PC-3 (cell line): ENCODE results near the gene UBAC1. TPM values are rescaled to one million over a fixed set of nuclear protein-coding genes. Genes with fewer than 3 reads are reported as not detected.

ENCODE experiments used
- ATAC-seq: fragments of 200-7000 bp; cut with Tn5 transposase; 2 replicates; pipeline ENCODE4 v1.9.1; 2020; ENCODE audit warnings: mild to moderate bottlenecking, moderate library complexity
- BruUV-seq: library from RNA; stranded (reverse); fragments of 400-500 nt; replicated peaks from 2 replicates; lab custom pipeline; 2021; lab: Mats Ljungman, UMichigan
- CTCF ChIA-PET: fragments of 300-600 bp; sonication (Branson Sonifier 250); formaldehyde crosslinking; loops from one replicate; lab custom pipeline; 2022; ENCODE audit warnings: antibody characterized with exemption; lab: Charles Lee
- POLR2A ChIA-PET: fragments of 300-600 bp; sonication (Branson Sonifier 250); formaldehyde crosslinking; loops from one replicate; lab custom pipeline; 2022; ENCODE audit warnings: antibody characterized with exemption; ENCODE audit not compliant: unreplicated experiment; lab: Charles Lee
- DNase-seq: peaks from one replicate; pipeline ENCODE4 v3.0.0-alpha.2; 2015
- H2AFZ ChIP-seq: fragments of 300-600 bp; sonication (generic); 2 replicates; pipeline ENCODE4 v1.6.0; 2016; ENCODE audit warnings: antibody characterized with exemption, low read length
- H3F3A ChIP-seq: fragments of 300-600 bp; sonication (generic); one replicate; pipeline ENCODE4 v1.6.0; 2017; ENCODE audit warnings: antibody characterized with exemption, low read length, control low read depth, mild to moderate bottlenecking; ENCODE audit not compliant: unreplicated experiment
- H3K27ac ChIP-seq: fragments of 300-600 bp; sonication (generic); 2 replicates; pipeline ENCODE4 v1.5.1; 2016; ENCODE audit warnings: mild to moderate bottlenecking, low read length
- H3K27me3 ChIP-seq: fragments of 300-600 bp; sonication (generic); 2 replicates; pipeline ENCODE4 v1.6.1; 2016; ENCODE audit warnings: low read length, mixed read lengths
- H3K36me3 ChIP-seq: fragments of 300-600 bp; sonication (generic); 2 replicates; pipeline ENCODE4 v1.6.1; 2016; ENCODE audit warnings: low read depth, mixed run types, low read length, mixed read lengths
- H3K4me1 ChIP-seq: fragments of 300-600 bp; sonication (generic); 2 replicates; pipeline ENCODE4 v1.5.1; 2016; ENCODE audit warnings: low read length; ENCODE audit not compliant: insufficient read depth
- H3K4me2 ChIP-seq: fragments of 300-600 bp; sonication (generic); 2 replicates; pipeline ENCODE4 v1.6.0; 2016; ENCODE audit warnings: low read length
- H3K4me3 ChIP-seq: fragments of 300-600 bp; sonication (generic); 2 replicates; pipeline ENCODE4 v1.5.1; 2016; ENCODE audit warnings: mild to moderate bottlenecking, low read length, mixed read lengths
- H3K79me2 ChIP-seq: fragments of 300-600 bp; sonication (generic); 2 replicates; pipeline ENCODE4 v1.6.1; 2017; ENCODE audit warnings: low read length, mixed read lengths
- H3K9ac ChIP-seq: fragments of 300-600 bp; sonication (generic); 2 replicates; pipeline ENCODE4 v1.6.0; 2016; ENCODE audit warnings: mild to moderate bottlenecking, low read length
- H3K9me2 ChIP-seq: fragments of 300-600 bp; sonication (generic); replicated peaks from 2 replicates; pipeline ENCODE4 v1.6.1; 2016; ENCODE audit warnings: mixed run types, low read length, mixed read lengths
- H3K9me3 ChIP-seq: fragments of 300-600 bp; sonication (generic); 2 replicates; pipeline ENCODE4 v1.6.1; 2016; ENCODE audit warnings: low read length, mixed read lengths
- H4K20me1 ChIP-seq: fragments of 300-600 bp; sonication (generic); 2 replicates; pipeline ENCODE4 v1.6.1; 2016; ENCODE audit warnings: low read length, mixed read lengths
- EZH2 ChIP-seq: fragments of 300-600 bp; sonication (generic); IDR thresholded peaks from one replicate; pipeline ENCODE4 v1.6.1; 2017; ENCODE audit warnings: antibody characterized with exemption, mild to moderate bottlenecking, low read length; ENCODE audit not compliant: unreplicated experiment
- EZH2phosphoT487 ChIP-seq: fragments of 300-600 bp; sonication (generic); IDR thresholded peaks from 2 replicates; pipeline ENCODE4 v1.6.1; 2018; ENCODE audit warnings: mild to moderate bottlenecking, antibody characterized with exemption, low read length, borderline replicate concordance
- intact Hi-C: fragments of 100-400 bp; cut with micrococcal nuclease; formaldehyde crosslinking; loops from 2 replicates; pipeline ENCODE4 v1.9.0; 2023
- total RNA-seq: library from RNA; depleted of rRNA; stranded (reverse); fragments of >200 nt; gene quantifications from 2 replicates; pipeline ENCODE4 v1.2.3, GENCODE V29; 2014
- TF ChIP-seq, protein P1 (sequence below): fragments of 300-600 bp; sonication (generic); conservative IDR thresholded peaks from 2 replicates; pipeline ENCODE4 v1.5.1; 2017; ENCODE audit warnings: antibody characterized with exemption, low read depth, mild to moderate bottlenecking, low read length

Gene UBAC1
- total RNA-seq, 1 experiment from 2014 or later: 77.3 TPM

DNA sequence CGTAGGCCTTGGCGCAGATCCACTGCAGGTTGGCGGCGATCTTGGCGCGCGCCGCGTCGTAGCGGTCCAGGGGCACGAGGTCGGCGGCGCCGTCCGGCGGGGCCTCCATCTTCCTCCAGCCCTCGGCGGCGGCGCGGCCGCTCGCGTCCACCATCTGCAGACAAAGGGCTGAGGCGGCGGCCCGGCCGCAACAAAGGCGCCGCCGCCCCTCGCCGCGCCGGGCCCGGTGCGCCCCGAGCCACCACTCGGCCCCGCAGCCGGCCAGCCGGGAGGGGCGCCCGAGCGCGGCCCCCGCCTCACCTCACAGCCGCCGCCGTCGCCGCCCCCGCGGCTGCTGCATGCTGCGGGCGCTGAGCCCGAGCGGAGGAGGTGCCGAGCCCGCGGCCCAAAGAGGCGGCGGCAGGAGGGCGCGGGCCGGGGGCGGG lies 54.2 kb downstream of the UBAC1 start:
- intact Hi-C loops: loop anchor here (2.0 to 5.0 kb wide), 2 partner anchors 55 to 110 kb away; partner anchors contain the start of gene UBAC1
- peak; percentile 4 for ATAC-seq

DNA sequence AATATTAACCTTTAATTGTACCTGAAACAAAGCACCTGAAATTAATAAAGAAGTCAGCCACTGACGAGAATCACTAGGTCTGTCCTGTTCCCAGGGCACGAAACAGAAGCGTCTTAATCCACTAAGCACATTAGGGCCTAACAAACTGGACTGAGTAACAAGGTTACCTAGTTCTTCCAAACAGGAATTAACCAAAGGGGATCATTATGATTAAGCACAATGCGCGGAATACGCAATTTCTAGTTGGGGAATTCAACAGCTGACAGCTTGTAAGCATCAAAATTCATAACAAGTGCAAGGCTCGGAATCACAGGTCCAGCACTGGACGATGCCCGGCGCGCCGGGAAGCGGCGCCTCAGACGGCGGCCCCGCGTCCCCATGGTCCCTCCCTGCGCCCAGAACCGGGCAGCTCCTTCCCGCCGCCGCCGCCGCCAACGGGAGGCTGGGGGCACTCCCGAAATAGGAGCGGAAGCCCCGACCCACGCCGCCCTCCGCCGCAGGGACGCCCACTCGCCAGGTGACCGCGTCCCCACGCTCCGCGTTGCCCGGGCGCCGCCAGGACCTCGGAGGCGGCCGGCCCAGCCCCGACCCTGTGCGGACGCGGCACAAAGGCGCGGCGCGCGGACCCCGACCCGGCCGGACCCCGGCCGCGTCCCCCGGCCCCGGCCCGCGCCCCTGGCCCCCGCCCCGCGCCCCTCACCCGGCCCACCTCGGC lies 54.7 kb downstream of the UBAC1 start:
- Histone ChIP-seq H3K36me3 (no peaks in the 10 kb centered on the region), H3K27ac (peak overlapping the region; percentile 95), H3K9me3 (no peaks in the 10 kb centered on the region), H3K9ac (peak overlapping the region; percentile 73), H3K4me1 (peaks cover 36% of the 10 kb centered on the region), H3K79me2 (peaks cover 86% of the 10 kb centered on the region), H3K4me3 (peak overlapping the region; percentile 90), H2AFZ (no peak overlapping the region), H3F3A (peaks cover 9% of the 10 kb centered on the region), H4K20me1 (0 out of 2 replicates have a peak, but pooled peaks cover 9% of the 10 kb centered on the region), H3K27me3 (no peaks in the 10 kb centered on the region), H3K4me2 (peak overlapping the region; percentile 93), H3K9me2 (no peaks in the 10 kb centered on the region)
- BruUV-seq: no TSS peak
- POLR2A ChIA-PET: interaction anchor here (0.7 kb wide), 1 partner anchor 22 kb away, joined by 4 read pairs; no protein-coding TSS in a partner anchor
- CTCF ChIA-PET: no interaction called here
- ATAC-seq (peak; percentile 15; the same call in 1 of the 2 replicates), DNase-seq (peak; percentile 30)
- intact Hi-C loops: loop anchor here (2.0 to 5.0 kb wide), 2 partner anchors 56 to 110 kb away; partner anchors contain the start of gene UBAC1
- TF ChIP-seq EZH2 (no peak), EZH2phosphoT487 (no peak)
- TF ChIP-seq, protein P1, sequence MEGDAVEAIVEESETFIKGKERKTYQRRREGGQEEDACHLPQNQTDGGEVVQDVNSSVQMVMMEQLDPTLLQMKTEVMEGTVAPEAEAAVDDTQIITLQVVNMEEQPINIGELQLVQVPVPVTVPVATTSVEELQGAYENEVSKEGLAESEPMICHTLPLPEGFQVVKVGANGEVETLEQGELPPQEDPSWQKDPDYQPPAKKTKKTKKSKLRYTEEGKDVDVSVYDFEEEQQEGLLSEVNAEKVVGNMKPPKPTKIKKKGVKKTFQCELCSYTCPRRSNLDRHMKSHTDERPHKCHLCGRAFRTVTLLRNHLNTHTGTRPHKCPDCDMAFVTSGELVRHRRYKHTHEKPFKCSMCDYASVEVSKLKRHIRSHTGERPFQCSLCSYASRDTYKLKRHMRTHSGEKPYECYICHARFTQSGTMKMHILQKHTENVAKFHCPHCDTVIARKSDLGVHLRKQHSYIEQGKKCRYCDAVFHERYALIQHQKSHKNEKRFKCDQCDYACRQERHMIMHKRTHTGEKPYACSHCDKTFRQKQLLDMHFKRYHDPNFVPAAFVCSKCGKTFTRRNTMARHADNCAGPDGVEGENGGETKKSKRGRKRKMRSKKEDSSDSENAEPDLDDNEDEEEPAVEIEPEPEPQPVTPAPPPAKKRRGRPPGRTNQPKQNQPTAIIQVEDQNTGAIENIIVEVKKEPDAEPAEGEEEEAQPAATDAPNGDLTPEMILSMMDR: no peak

More for the DNA sequence above, 54.2 kb downstream of the UBAC1 start:
- no TSS peak for BruUV-seq
- Histone ChIP-seq H3K4me1 (peaks cover 36% of the 10 kb centered on the region), H2AFZ (no peak overlapping the region), H3F3A (peaks cover 9% of the 10 kb centered on the region), H3K36me3 (no peaks in the 10 kb centered on the region), H3K9ac (no peak overlapping the region; the same call in 1 of the 2 replicates), H4K20me1 (0 out of 2 replicates have a peak, but pooled peaks cover 9% of the 10 kb centered on the region), H3K27me3 (no peaks in the 10 kb centered on the region), H3K4me3 (peak overlapping the region; percentile 48; the same call in 1 of the 2 replicates), H3K27ac (no peak overlapping the region), H3K9me3 (no peaks in the 10 kb centered on the region), H3K4me2 (no peak overlapping the region), H3K9me2 (no peaks in the 10 kb centered on the region), H3K79me2 (peaks cover 81% of the 10 kb centered on the region)
- peak; percentile 3 for DNase-seq
- TF ChIP-seq EZH2phosphoT487 (no peak), EZH2 (no peak)
- TF ChIP-seq, protein P1: no peak
- ChIA-PET POLR2A (interaction anchor here (0.6 kb wide), 1 partner anchor 45 kb away, joined by 4 read pairs; no protein-coding TSS in a partner anchor), CTCF (no interaction called here)
